Activated T-helper 2 cell treated with anti-CD3 and anti-CD28 coated beads, Interferon-gamma antibody, Interleukin-2, Interleukin-4, amounts not matched to agents 10 μg/mL and 5 μg/mL and 100 μg/mL, durations not matched to agents 14 hours and 24 hours and 36 hours (primary cell): ENCODE data around the gene CYRIA. TPM values are rescaled to one million over a fixed set of nuclear protein-coding genes. Genes with fewer than 3 reads are reported as not detected.

Experiments used
- DNase-seq: peaks from one replicate; pipeline ENCODE4 v3.0.0; 2021; ENCODE audit warnings: low spot score
- H3K27ac Mint-ChIP-seq: one replicate; pipeline ENCODE4 v1.8.0; 2021; ENCODE audit warnings: mixed read lengths
- H3K27me3 Mint-ChIP-seq: one replicate; pipeline ENCODE4 v1.8.0; 2021; ENCODE audit warnings: low read depth, mixed read lengths
- H3K36me3 Mint-ChIP-seq: one replicate; pipeline ENCODE4 v1.8.0; 2021; ENCODE audit warnings: low read depth, mixed read lengths
- H3K4me1 Mint-ChIP-seq: one replicate; pipeline ENCODE4 v1.8.0; 2021; ENCODE audit warnings: low read depth, mixed read lengths
- H3K4me3 Mint-ChIP-seq: one replicate; pipeline ENCODE4 v1.8.0; 2021; ENCODE audit warnings: low read depth, mild to moderate bottlenecking, moderate library complexity, mixed read lengths
- H3K9me3 Mint-ChIP-seq: one replicate; pipeline ENCODE4 v1.8.0; 2021; ENCODE audit warnings: mixed read lengths
- intact Hi-C: fragments of 100-400 bp; cut with micrococcal nuclease; formaldehyde crosslinking; loops from one replicate; pipeline ENCODE4 v1.15.1; 2023
- total RNA-seq: library from RNA; stranded (reverse); gene quantifications from 2 replicates; pipeline ENCODE4 v1.2.3, GENCODE V29; 2022

The CYRIA gene
- total RNA-seq, 1 donor from 2014 or later = 1.8 TPM

GRCh38 chr2:16620590-16620989 lies 45.0 kb downstream of the CYRIA start:
- intact Hi-C loops = loop anchor here (5.0 kb wide), 1 partner anchor 47 kb away; the partner anchor contains the start of gene CYRIA
- Mint-ChIP-seq H3K27me3 (peaks cover 11% of the 10 kb centered on the region), H3K36me3 (peaks cover 3% of the 10 kb centered on the region), H3K4me3 (no peak overlapping the region), H3K4me1 (peaks cover 36% of the 10 kb centered on the region), H3K27ac (no peak overlapping the region), H3K9me3 (no peaks in the 10 kb centered on the region)
- DNase-seq = no peak

GRCh38 chr2:16619576-16620245 lies 45.9 kb downstream of the CYRIA start:
- Mint-ChIP-seq H3K9me3 (no peaks in the 10 kb centered on the region), H3K27ac (no peak overlapping the region), H3K4me3 (no peak overlapping the region), H3K36me3 (peaks cover 3% of the 10 kb centered on the region), H3K4me1 (peaks cover 28% of the 10 kb centered on the region), H3K27me3 (peaks cover 11% of the 10 kb centered on the region)
- DNase-seq = no peak
- intact Hi-C loops = loop anchor here (5.0 kb wide), 1 partner anchor 48 kb away; the partner anchor contains the start of gene CYRIA

GRCh38 chr2:16617282-16618266 lies 48.1 kb downstream of the CYRIA start:
- Mint-ChIP-seq H3K9me3 (no peaks in the 10 kb centered on the region), H3K4me3 (no peak overlapping the region), H3K36me3 (peaks cover 3% of the 10 kb centered on the region), H3K27me3 (peaks cover 13% of the 10 kb centered on the region), H3K27ac (no peak overlapping the region), H3K4me1 (peaks cover 10% of the 10 kb centered on the region)
- DNase-seq = no peak
- intact Hi-C loops = no loop called here
